GM20431 (cell line): Measurements from ENCODE around the gene HASPIN.
"Not testable (repeated sequence)": the region's sequence is repeated elsewhere in the genome, so short reads cannot be mapped to it uniquely, and the experiment has no call there.

Experiments
- in situ Hi-C: fragments of 300-500 bp; cut with MseI, MboI; formaldehyde crosslinking; loops from one replicate; pipeline ENCODE4 v1.15.0; 2020; ENCODE audit warnings: low sequenced_read_pairs; ENCODE audit not compliant: unreplicated experiment

HASPIN gene

DNA sequence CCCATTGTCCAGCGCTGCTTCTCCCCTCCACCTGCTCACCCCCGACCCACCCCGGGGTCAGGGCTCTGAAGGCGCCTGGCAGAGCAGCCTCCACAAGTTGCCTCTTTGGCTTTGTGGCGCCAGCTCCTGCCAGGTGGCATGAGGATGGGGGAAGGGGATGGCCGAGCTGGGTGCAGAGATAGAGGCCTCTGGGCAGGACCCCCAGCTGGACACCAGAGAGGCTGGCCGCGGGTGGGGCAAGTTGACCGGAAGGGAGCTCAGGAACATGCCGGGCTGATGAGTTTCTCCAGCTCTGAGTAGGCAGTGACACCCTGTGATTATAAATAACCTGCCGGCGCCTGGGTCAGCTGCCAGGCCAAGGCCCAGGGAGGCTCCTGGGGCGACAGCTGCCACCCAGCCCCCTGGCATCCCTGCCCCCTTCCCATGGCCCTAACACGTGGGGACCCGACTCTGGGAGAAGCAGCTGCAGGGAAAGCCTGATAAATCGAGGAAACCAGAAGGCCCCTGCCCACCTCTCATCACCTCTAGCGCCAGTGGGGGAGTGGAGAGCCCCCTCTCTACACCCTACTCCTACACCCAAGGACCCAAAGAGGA is 28.5 kb upstream of the HASPIN start:
- in situ Hi-C loops = no loop called here

DNA sequence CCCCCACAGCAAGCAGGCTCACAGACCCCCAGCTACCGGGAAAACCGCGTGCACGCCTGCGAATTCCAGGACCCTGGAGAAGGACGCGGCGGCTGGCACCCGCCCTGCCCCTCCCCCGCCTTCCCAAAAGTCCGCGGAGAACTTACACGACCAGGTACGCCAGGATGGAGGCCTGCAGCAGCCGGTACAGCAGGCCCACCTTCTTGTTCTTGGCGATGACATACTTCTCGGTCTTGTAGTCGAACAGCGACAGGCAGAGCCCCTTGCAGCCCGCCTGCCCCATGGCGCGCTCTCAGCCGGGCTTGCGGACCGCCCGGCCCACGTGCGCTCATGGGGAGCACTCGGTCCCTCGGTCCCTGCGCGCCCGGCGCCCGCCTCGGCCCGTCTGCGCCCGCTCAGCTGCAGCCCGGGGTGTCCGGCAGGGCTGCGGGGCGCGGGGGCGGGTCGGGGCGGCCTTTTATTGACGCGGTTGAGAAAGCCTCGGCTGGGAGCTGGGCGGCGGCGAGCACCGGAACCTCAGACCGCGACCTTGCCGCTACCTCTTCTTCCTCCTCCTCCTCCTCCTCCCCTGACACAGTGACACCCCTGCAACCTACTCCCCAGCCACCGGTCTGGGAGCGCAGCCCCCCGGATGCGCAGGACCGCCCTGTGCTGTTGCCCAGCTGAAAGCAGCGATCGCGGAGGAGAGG is 27.8 kb upstream of the HASPIN start, which contains the start of gene P2RX5:
Gene P2RX5 (minus strand): TSS at position 433 of the 689 bp plus-strand sequence. CDS start 150 bp downstream, at position 283.
- in situ Hi-C loops = no loop called here

DNA sequence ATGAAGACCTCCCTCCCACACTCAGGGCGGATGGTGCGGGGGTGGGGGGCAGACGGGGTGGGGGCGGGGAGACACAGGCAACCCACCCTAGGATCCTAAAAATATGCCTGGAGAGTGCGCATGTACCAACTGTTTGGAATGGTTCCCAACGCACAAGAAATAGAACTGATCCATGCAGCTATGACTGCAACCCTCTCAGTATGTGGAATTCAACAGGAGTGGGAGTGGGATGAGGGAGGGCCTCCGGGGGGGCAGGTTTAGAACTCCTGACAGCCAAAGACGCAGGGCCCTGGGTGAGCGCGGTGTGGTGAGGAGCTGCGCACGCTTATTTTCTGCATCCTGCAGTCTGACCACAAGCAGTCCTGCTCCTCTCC is 26.6 kb upstream of the HASPIN start:
- in situ Hi-C loops = no loop called here

DNA sequence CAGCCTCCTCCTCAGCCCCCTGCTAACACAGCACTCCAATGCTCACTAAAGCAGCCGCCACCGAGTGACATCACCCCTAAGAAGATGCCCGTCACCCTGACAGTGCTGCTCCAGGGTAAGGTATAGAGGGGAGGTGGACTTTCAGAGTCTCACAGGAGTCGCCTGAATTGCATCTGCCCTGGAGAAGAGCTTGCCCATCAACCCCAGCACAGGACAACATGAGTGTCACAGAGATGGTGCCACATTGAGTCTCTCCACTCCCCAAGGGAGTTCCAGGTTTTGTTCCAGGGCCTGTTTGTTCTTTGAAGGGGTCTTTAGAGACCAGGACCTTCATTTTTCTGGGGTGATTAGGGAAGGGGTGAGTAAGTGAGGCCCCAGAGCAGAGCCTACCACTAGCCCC is 25.6 kb upstream of the HASPIN start:
- in situ Hi-C loops = no loop called here

DNA sequence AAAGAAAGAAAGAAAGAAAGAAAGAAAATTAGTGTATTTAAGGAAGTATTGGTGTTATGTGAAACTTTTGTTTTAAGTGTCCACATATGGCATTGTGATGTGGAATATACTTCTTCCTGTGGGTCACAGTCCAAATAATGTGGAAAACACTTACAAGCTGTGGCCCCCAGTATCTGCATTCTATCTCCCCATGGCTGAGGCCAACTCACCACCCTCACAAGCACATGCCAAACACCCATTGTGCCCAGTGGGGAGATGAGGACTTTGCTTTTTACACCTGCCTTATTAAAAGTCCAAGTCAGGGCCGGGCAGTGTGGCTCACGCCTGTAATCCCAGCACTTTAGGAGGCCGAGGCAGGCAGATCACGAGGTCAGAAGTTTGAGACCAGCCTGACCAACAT is 23.8 kb upstream of the HASPIN start:
- in situ Hi-C loops = no loop called here

DNA sequence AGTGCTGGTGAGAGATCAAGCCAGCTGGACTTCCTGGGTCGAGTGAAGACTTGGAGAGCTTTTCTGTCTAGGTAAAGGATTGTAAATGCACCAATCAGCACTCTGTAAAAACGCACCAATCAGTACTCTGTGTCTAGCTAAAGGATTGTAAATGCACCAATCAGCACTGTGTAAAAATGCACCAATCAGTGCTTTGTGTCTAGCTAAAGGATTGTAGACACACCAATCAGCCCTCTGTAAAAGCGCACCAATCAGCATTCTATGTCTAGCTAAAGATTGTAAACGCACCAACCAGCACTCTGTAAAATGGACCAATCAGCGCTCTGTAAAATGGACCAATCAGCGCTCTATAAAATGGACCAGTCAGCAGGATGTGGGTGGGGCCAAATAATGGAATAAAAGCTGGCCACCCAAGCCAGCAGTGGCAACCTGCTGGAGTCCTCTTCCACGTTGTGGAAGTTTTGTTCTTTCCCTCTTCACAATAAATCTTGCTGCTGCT is 21.6 kb upstream of the HASPIN start:
- in situ Hi-C loops = not testable (repeated sequence)

DNA sequence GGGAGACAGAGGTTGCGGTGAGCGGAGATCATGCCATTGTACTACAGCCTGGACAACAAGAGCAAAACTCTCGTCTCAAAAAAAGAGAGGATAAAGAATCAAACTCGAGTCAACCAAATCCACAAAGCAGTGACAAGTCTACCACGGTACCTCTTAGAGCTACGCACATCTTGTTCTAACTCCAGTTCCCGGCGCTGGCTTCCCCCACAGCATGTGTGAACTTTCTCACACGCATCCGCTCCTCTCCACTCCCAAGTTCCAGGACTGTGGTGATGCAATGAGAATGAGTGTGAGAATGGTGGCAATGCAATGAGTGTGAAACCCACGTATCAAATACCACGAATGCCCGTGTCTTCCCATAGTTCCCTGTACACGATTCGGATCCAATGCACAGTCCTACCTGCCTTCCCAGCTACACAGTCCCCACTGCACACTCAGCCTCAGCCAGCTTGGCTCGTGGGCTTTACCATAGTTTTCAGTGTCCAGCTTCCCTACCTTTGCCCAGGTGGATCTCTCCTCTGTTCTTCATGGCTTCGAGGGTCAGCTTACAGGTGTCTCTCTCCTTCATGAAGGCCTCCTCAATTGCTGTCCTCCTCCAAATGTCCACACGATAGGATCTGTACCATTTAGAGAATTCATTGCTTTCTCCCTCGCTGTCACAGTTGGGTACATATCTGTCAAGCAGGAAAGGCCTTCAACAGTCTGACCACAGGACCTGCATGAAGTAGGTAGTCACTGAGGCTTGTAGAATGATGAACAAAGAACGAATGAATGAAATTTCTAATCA is 18.6 kb upstream of the HASPIN start:
- in situ Hi-C loops = no loop called here

DNA sequence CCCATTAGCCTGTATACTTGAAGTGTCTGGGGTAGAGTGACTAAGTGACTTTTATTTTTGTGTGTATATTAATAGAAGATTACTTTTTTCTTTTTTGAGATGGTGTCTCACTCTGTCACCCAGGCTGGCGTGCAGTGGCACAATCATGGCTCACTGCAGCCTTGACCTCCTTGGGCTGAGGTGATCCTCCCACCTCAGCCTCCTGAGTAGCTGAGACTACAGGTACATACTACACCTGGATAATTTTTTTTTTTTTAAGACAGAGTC is 18.1 kb upstream of the HASPIN start:
- in situ Hi-C loops = not testable (repeated sequence)

DNA sequence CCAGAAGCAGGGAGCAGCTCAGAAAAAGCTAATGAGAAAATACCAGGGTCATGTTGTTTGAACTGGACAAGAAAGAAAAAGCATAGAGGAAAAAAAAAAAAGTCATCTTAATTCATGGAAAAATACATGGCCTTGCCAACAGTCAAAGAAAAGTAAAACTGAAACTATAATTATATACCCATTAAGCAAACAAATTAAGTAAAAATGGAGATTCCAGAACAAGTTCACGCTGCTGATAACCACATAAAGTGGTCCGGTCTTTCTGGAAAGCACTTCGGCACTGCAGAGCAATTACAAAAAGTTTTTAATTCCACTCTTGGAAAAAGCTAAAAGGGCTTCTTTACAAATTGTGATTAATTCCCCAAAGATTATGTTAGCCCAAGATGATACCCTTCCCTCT is 15.3 kb upstream of the HASPIN start:
- in situ Hi-C loops = no loop called here

DNA sequence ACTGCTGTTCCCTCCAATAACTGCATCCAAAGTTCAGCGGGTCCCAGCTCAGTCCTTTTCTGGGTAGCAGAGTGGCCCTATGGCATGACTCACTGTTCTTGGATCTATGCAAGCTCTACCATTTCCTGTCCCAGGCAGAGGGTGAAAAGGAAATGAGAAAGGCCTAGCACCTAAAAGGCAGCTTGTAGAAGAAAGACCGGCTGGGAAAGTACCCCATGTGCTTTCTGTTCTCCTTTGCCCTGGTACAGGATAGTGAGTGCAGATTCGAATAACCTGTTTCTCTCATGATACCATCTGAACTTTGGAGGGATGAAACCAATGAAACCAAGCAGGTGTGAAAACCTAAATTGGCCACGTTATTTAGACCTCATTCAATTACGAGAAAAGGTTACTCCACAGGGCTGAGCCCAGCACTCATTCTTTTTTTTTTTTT is 12.7 kb upstream of the HASPIN start:
- in situ Hi-C loops = no loop called here

DNA sequence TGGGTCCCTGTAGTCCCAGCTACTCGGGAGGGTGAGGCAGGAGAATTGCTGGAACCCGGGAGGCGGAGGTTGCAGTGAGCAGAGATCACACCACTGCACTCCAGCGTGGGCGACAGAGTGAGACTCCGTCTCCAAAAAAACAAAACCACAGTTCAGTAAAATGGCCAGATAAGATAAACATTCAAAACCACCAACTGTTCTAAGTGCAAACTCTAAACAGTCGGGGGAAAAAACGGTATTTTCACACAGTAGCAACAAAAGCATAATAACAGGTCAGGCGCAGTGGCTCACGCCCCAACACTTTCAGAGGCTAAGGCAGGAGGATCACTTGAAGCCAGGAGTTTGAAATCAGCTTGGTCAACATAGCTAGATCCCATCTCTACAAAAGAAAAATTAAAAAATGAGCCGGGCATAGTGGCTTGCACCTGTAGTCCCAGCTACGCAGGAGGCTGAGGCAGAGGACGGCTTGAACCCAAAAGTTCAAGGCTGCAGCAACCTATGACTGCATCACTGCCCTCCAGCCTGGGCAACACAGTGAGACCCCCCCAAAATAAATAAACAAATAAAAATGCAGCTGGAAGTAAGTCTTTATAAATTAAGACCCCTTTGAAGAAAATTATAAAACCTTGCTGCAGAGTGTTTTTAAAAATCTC is 10.8 kb upstream of the HASPIN start:
- in situ Hi-C loops = no loop called here

DNA sequence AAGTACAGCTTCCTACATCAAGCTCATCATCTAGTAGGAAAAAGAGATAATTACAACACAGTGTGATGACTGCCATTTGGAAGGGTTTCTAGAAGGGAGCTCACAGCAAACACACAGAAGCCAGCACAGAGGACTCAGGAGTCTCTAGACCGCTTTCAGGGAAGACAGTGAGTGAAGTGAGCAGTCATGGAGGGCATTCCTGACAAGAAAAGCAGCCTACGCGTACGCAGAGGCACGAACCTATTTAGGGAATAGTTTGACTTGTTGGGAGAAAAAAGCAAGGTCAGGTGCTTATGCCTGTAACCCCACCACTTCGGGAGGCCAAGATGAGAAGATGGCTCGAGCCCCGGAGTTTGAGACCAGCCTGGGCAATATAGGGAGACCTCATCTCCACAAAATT is 8.4 kb upstream of the HASPIN start:
- in situ Hi-C loops = no loop called here

DNA sequence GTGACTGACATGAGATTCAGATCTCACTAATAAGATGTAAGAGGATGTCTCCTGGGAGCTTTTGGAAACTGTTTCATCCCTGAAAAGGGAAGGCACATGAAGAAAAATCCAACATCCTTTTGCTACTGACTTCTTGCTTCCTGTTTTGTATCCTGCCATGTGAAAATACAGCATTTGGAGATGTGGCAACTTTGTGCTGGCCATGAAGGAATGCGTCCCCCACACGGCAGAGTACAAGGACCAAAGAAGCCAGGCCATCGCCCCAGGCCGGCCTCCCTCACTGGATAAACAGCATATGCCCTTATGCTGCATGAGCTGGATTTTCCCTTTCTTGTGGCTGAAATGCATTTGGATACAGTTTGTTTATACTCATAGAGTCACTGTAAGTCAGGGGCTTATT is 5.5 kb upstream of the HASPIN start:
- in situ Hi-C loops = no loop called here

DNA sequence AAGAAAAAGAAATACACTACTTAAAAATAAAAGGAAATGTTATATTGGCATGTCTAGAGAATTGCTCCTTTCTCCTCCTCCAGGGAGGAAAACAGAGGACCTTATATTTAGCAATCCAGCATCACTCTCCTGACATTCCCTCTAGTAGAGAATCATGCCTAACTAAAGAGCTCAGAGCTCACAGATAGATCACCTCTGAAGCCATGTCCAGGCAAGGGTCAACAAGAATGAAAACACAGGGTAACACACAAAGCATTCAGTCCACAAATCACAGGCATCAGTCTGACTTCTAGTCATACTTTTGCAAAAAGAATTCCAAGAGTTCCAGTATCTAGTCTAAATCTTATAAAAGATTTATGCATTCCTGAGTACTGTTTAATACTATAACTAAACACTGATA is 4.4 kb upstream of the HASPIN start:
- in situ Hi-C loops = no loop called here

DNA sequence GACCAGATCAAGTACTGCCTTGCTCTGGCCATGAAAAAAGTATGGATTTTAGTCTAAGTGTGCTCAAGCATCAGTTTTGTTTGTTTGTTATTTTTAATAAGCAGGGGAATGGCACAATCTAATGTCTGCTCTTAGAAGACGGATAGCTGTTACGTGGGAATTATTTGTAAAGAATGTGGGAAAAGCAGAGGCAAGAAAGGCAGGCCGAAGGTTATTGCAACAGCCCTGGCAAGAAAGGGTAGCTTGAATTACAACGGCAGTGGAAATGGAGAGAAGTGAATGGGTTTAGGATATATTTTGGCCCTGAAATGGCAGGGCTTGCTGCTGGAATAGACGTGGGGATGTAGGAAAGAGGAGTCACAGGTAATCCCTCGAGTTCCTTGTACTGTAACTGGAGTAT is 987 bp upstream of the HASPIN start:
- in situ Hi-C loops = no loop called here

DNA sequence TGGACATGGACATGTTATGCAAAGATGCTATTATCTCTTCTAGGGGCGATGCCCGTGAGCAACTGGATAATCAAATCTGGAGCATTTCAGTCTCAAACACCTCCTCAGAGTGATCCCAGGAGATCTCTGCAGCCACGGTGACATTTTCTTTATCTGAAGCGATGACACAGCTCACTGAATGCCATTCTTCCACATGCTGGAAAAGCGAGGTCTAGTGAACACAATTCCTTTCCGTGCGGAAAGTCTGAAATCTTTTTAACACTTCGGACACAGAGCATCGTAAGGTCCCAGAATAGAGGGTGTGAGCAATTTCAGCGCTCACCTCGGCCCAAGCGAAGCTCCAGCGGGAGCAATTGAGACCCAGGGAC is 531 bp upstream of the HASPIN start:
- in situ Hi-C loops = no loop called here

DNA sequence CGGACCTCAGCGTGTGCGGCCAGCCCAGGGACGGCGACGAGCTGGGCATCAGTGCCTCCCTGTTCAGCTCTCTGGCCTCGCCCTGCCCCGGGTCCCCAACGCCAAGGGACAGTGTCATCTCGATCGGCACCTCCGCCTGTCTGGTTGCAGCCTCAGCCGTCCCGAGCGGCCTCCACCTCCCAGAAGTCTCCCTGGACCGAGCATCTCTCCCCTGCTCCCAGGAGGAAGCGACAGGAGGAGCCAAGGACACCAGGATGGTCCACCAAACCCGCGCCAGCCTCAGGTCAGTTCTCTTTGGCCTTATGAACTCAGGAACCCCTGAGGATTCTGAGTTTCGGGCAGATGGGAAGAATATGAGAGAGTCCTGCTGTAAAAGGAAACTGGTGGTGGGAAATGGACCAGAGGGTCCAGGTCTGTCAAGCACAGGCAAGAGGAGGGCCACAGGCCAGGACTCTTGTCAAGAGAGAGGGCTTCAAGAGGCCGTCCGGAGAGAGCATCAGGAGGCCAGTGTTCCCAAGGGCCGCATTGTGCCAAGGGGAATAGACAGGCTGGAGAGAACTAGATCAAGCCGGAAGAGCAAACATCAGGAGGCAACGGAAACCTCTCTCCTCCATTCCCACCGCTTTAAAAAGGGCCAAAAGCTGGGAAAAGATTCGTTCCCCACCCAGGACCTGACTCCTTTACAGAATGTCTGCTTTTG is 825 bp downstream of the HASPIN start:
- in situ Hi-C loops = no loop called here

DNA sequence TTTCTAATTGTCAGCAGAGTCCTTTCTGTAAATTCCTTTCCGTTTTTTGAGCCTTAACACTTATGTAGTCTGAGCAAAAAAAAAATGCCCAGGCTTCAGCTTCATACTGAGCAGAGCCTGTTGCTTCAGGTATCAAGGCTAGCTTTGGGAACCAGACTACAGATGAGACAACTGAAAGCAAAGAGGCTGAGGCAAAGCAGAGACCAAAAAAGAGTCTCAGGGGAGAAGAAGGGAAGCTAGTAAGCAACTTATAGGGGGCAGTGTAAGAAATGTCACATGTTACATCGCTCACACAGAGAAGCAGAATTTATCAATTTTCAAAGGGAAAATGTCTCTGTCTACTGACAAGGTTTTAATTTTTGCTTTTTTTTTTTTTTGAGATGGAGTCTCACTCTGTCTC is 3.3 kb downstream of the HASPIN start:
- in situ Hi-C loops = no loop called here

DNA sequence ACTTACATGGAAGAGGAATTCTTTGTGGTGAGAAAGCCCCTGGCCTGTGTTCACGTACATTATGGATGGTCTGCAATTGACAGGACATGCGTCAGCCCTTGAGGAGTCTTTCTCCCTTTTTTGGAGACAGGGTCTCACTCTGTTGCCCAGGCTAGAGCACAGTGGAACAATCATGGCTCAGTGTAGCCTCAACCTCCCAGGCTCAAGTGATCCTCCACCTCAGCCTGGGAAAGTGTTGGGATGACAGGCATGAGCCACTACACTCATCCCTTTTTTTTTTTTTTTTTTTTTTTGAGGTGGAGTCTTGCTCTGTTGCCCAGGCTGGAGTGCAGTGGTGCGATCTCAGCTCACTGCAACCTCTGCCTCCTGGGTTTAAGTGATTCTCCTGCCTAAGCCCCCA is 4.4 kb downstream of the HASPIN start:
- in situ Hi-C loops = not testable (repeated sequence)

DNA sequence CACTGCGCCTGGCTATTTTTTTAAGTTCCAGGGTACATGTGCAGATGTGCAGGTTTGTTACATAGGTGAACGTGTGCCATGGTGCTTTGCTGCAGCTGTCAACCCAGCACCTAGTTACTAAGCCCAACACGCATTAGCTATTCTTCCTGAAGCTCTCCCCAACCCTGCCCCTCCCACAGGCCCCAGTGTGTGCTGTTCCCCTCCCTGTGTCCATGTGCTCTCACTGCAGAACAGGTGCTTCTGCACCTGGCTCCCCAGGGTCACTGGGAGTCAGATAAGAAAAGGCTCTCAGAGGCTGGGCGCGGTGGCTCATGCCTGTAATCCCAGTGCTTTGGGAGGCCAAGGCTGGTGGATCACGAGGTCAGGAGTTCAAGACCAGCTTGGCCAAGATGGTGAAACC is 6.2 kb downstream of the HASPIN start:
- in situ Hi-C loops = loop anchor here (10.0 kb wide), 2 partner anchors 55 to 85 kb away; no protein-coding TSS in a partner anchor
